AG09309 (cell line): ENCODE data around the gene AGK.

Source experiments
- DNase-seq: peaks from one replicate; pipeline ENCODE4 v3.0.0-alpha.2; 2010; ENCODE audit warnings: low read depth
- H3K4me3 ChIP-seq: 2 replicates; pipeline ENCODE4 v1.5.1; 2011; ENCODE audit warnings: mild to moderate bottlenecking, low read depth, low read length, moderate library complexity; ENCODE audit not compliant: control insufficient read depth
- TF ChIP-seq, protein P1 (sequence below): IDR thresholded peaks from 2 replicates; pipeline ENCODE4 v1.5.1; 2011; ENCODE audit warnings: mild to moderate bottlenecking, low read depth, low read length, inconsistent platforms; ENCODE audit not compliant: insufficient read depth, control insufficient read depth; ENCODE audit errors: missing control alignments

AGK gene

DNA sequence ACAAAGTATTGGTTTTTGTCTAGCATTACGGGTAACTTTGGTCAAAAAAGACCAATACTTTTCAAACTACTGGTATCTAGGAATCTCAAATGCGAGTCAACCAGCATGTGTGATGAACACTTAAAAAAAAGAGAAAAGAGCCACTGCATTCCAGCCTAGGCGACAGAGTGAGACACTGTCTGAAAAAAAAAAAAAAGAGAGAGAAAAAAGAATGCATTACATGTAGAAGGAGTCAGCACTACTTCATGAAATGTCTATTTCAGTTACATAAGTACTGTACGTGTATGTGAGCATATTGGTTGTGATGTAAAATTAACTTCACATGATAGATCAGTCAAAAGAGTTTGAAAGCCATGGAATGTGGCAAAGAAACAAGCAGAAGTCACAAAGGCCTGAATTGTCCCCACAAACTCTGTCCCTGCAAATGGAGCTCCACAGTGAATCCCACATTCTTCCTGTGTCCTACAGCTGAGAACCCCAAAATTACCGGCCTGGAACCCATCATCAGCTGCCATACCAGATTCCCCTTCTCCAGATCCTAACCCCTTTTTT is 149.2 kb downstream of the AGK start:
- TF ChIP-seq, protein P1, sequence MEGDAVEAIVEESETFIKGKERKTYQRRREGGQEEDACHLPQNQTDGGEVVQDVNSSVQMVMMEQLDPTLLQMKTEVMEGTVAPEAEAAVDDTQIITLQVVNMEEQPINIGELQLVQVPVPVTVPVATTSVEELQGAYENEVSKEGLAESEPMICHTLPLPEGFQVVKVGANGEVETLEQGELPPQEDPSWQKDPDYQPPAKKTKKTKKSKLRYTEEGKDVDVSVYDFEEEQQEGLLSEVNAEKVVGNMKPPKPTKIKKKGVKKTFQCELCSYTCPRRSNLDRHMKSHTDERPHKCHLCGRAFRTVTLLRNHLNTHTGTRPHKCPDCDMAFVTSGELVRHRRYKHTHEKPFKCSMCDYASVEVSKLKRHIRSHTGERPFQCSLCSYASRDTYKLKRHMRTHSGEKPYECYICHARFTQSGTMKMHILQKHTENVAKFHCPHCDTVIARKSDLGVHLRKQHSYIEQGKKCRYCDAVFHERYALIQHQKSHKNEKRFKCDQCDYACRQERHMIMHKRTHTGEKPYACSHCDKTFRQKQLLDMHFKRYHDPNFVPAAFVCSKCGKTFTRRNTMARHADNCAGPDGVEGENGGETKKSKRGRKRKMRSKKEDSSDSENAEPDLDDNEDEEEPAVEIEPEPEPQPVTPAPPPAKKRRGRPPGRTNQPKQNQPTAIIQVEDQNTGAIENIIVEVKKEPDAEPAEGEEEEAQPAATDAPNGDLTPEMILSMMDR: no peak
- no peak for DNase-seq
- H3K4me3 ChIP-seq: peak overlapping the region; percentile 69; the same call in 1 of the 2 replicates

DNA sequence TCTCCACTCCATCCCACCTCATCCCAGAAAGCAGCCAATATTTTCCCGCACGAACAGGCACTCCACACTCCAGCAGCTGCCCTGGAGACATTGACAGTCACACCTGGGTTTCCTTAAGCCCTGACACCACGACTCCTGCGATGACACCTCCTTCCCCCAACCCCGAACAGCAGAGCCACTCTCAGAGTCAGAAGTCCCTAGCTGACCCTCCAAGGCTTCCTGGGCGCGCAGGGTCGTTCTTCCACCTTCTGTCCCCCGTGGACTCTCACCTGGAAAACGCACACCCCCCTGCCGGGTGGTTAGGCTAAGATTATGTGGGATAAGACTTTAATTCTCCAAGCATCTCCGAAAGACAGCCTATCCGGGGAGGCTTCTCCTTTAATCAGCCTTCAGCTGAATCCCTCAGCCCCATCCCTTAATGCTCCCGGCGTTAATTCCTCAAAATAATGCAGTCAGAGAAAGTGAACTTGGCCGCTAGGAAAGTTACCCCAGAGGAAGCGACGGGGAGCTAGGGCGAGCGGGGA is 149.7 kb downstream of the AGK start:
- TF ChIP-seq, protein P1: no peak
- H3K4me3 ChIP-seq: peak overlapping the region; percentile 69
- DNase-seq: no peak

DNA sequence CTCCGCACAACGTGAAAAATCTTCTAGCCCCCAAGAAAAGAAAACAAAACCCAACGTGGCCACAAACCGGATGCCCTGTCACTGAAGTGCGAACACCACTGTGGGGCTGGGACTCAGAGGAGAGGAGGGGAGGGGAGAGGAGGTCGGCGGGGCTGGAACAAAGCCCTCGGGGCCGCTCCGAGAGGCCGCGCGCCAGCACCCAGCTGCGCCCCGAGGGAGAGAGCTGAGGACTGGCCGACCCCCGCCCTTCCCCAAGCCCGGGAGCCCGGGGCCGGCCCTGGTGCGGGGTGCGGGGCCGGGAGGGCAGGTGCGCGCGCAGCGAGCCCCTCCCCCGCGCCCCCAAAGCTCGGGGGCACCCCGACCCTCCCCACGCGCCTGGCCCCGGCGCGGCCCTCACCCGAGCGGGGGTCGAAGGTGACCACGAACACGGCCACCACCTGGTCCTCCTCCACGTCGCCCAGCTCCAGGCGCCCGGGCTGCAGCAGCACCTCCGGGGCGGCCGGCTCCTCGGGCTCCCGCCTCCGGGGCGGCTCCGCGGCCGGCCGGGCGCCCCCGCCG is 150.4 kb downstream of the AGK start:
- TF ChIP-seq, protein P1: no peak
- no peak for DNase-seq
- peak overlapping the region; percentile 69 for H3K4me3 ChIP-seq

DNA sequence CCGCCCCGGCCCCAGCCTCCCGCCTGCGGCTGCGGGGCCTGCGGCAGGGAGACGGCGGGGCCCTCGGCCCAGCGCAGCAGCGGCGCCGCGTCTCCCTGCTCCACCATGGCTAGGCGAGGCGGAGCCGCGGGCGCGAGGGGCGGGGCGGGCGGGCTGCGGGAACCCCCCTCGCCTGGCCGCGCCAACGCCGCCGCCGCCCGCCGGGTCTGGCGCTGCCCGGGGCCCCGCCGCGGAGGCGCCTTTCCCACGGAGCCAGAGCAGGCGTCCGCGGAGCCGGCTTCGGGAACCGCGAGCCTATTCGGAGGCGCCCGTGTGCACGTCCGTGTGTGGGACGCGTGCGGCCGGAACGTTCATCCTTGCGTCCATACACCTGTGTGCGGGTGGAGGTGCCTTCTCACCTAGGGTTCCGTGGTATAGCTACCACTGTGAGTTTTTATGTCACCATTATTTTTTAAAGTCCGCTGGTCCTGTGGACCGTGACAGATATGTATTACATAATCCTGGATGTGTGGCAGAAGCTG is 150.9 kb downstream of the AGK start, which contains the start of gene DENND11:
Gene DENND11 (minus strand): TSS at position 120 of the 521 bp plus-strand sequence. CDS start 13 bp downstream, at position 107.
- TF ChIP-seq, protein P1: no peak
- peak within 1 kb of the TSS; percentile 69 for H3K4me3 ChIP-seq
- DNase-seq: no peak

DNA sequence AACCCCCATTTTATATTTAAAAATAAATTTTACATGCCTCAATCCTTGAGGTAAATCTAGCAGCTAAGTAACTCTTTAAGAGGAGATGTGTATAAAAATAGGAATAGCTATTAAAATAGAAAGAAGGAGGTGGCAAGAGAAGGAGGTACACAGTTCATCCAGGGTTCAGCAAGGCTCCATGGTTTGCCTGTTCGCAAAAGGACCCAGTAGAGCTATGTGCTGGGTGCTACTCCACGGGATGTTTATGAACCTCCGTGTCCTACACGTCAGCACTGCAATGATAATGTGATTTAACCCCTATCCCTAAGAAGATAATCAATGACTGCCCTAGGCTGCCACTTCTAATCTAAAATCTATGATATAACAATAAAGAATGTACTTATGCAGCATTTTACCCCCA is 151.7 kb downstream of the AGK start:
- TF ChIP-seq, protein P1: no peak
- no peak for DNase-seq
- H3K4me3 ChIP-seq: no peak overlapping the region

DNA sequence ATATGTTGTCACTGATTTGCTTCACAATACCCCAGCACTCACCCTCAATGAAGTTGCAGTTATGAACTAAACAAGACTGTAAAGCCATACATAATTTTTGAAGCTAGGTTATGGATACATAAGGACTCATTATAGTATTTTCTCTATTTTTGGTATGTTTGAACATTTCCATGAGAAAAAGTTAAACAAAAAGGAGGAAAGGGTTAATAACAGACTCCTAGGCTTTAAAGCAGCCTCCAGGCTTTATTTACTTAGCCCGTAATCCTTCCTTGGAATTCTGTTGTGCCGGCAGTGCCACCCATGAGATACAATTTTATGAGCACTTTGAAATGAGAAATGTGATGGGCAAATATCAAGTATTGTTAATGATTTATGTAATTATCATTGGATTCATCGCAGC is 152.9 kb downstream of the AGK start:
- no peak for DNase-seq
- TF ChIP-seq, protein P1: no peak

DNA sequence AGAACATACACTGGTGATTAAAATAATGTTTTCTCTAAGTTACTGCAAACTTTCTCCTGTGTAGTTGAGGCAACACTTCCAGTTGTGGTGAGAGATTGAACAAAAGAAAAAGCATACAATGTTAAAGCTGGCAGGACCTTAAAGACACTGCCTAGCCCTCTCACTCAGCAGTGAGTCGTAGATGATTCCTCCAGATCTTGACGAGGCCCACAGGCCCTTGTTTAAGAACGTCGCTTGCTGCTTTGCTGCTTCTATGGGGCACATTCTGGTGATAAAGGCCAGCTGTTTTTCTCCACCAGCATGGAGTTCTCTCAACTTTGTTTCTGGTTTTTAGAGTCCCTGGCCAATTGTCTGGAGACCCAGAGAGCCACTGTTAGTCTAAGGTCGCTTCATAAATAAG is 153.5 kb downstream of the AGK start:
- TF ChIP-seq, protein P1: no peak
- no peak overlapping the region for H3K4me3 ChIP-seq
- no peak for DNase-seq

More for the DNA sequence above, 152.9 kb downstream of the AGK start:
- no peak overlapping the region for H3K4me3 ChIP-seq
